OCI-LY3 (cell line): Measurements from ENCODE around the gene FKTN.
A peak's percentile ranks its signal among the peaks of the same experiment; 100 is the strongest.

ENCODE experiments used
- H2AFZ ChIP-seq: fragments of 200-600, 300-600 bp; shearing (Covaris generic); 2 replicates; pipeline ENCODE4 v1.6.0; 2014; ENCODE audit warnings: antibody characterized with exemption, low read depth, low read length
- H3K27ac ChIP-seq: fragments of 200-600, 300-600 bp; sonication (generic); 2 replicates; pipeline ENCODE4 v1.5.1; 2014; ENCODE audit warnings: mild to moderate bottlenecking, low read length, moderate library complexity, mixed read lengths
- H3K27me3 ChIP-seq: fragments of 200-600, 300-600 bp; sonication (generic); 2 replicates; pipeline ENCODE4 v1.6.1; 2014; ENCODE audit warnings: low read depth, low read length, mixed read lengths
- H3K36me3 ChIP-seq: fragments of 200-600, 300-600 bp; sonication (generic); replicated peaks from 2 replicates; pipeline ENCODE3; 2014; ENCODE audit warnings: low read depth, low read length, mixed read lengths
- H3K4me1 ChIP-seq: fragments of 300-600, 200-600 bp; sonication (generic); 2 replicates; pipeline ENCODE4 v1.6.1; 2014; ENCODE audit warnings: low read length, mixed read lengths
- H3K4me2 ChIP-seq: fragments of 200-600, 300-600 bp; sonication (generic); 2 replicates; pipeline ENCODE4 v1.6.1; 2014; ENCODE audit warnings: low read length, mixed read lengths
- H3K4me3 ChIP-seq: fragments of 300-600, 200-600 bp; sonication (generic); 2 replicates; pipeline ENCODE4 v1.5.1; 2014; ENCODE audit warnings: antibody characterized with exemption, mild to moderate bottlenecking, low read length, moderate library complexity
- H3K79me2 ChIP-seq: fragments of 300-600, 200-600 bp; shearing (Covaris generic); 2 replicates; pipeline ENCODE4 v1.6.1; 2014; ENCODE audit warnings: mild to moderate bottlenecking, low read length, mixed read lengths
- H3K9ac ChIP-seq: fragments of 300-600, 200-600 bp; shearing (Covaris generic); 2 replicates; pipeline ENCODE4 v1.6.0; 2014; ENCODE audit warnings: mild to moderate bottlenecking, low read length, moderate library complexity
- H3K9me3 ChIP-seq: fragments of 200-600, 300-600 bp; shearing (Covaris generic); 2 replicates; pipeline ENCODE4 v1.6.1; 2014; ENCODE audit warnings: low read length, mixed read lengths; ENCODE audit not compliant: insufficient read depth
- H4K20me1 ChIP-seq: fragments of 200-600, 300-600 bp; sonication (generic); 2 replicates; pipeline ENCODE4 v1.6.1; 2016; ENCODE audit warnings: low read length, mixed read lengths; ENCODE audit not compliant: insufficient read depth
- EZH2phosphoT487 ChIP-seq: fragments of 200-600 bp; shearing (Covaris generic); IDR thresholded peaks from 2 replicates; pipeline ENCODE4 v1.6.1; 2018; ENCODE audit warnings: antibody characterized with exemption, mixed run types, low read depth
- TF ChIP-seq, protein P1 (sequence below): fragments of 200-600, 300-600 bp; sonication (generic); IDR thresholded peaks from 2 replicates; pipeline ENCODE4 v1.5.1; 2014; ENCODE audit warnings: antibody characterized with exemption, low read length, low read depth

Gene FKTN

DNA sequence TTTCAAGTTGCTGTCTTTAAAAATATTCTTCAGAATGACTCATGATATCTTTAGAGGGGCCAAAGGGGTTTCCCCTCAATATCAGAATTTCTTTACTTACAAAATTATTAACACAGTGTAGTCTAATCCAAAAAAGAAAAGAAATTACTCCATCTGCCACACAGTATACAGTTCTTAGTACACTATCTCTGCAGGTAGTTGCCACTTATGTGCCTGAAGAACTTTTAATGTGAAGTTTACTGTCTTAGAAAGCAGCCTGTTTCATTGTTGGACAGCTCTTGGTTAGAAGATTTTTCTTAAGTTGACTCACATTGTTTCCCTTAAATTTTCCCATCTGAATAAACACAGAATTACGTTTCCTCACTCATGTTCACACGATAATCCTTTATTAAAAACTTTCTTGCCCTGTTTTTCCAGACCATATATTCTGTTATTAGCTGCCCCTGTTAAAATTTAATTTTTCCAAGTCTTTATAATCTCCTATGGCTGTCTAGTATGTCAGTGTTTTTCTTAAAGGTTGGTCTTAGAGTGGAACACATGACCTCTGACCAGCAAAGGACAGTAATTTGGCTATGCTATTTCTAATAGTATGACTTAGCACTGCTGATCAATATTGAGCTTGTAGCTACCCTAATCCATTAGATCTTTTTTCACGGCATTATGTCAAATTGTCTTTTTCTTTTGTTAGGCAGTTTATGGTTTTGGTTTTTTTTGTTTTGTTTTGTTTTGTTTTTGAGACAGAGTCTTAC, 21.8 kb upstream of the FKTN start:
- H3K27me3 ChIP-seq = peaks cover 5% of the 10 kb centered on the region; the same call in 1 of the 2 replicates
- H3K9me3 ChIP-seq = no peaks in the 10 kb centered on the region
- no peaks in the 10 kb centered on the region for H3K79me2 ChIP-seq
- H2AFZ ChIP-seq = no peak overlapping the region
- peaks cover 28% of the 10 kb centered on the region for H3K36me3 ChIP-seq
- H4K20me1 ChIP-seq = peaks cover 18% of the 10 kb centered on the region; the same call in 1 of the 2 replicates
- H3K4me1 ChIP-seq = peaks cover 40% of the 10 kb centered on the region
- peak overlapping the region; percentile 68 for H3K4me2 ChIP-seq
- H3K4me3 ChIP-seq = peak overlapping the region; percentile 18
- TF ChIP-seq EZH2phosphoT487 = no peak
- TF ChIP-seq, protein P1, sequence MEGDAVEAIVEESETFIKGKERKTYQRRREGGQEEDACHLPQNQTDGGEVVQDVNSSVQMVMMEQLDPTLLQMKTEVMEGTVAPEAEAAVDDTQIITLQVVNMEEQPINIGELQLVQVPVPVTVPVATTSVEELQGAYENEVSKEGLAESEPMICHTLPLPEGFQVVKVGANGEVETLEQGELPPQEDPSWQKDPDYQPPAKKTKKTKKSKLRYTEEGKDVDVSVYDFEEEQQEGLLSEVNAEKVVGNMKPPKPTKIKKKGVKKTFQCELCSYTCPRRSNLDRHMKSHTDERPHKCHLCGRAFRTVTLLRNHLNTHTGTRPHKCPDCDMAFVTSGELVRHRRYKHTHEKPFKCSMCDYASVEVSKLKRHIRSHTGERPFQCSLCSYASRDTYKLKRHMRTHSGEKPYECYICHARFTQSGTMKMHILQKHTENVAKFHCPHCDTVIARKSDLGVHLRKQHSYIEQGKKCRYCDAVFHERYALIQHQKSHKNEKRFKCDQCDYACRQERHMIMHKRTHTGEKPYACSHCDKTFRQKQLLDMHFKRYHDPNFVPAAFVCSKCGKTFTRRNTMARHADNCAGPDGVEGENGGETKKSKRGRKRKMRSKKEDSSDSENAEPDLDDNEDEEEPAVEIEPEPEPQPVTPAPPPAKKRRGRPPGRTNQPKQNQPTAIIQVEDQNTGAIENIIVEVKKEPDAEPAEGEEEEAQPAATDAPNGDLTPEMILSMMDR = no peak
- no peak overlapping the region for H3K27ac ChIP-seq
- no peak overlapping the region for H3K9ac ChIP-seq

DNA sequence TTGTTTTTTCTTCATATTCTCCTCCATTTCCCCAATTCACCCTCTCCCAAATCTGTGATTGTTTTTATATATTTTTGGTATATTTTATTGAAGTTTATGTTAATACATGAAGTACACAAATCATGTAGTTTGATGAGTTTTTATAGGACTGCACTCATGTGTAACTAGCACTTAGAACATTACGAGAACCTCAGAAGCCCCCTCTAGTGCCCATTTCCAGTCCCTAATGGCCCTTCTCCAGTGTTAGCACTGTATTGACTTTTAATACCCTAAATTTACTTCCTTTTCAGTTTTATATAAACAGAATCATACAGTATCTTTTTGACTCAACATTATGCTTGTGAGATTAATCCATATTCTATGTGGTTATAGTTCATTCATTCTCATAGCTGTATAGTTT, 18.5 kb upstream of the FKTN start:
- no peaks in the 10 kb centered on the region for H3K9me3 ChIP-seq
- H3K4me2 ChIP-seq = no peak overlapping the region
- peaks cover 18% of the 10 kb centered on the region; the same call in 1 of the 2 replicates for H4K20me1 ChIP-seq
- H3K4me1 ChIP-seq = peaks cover 45% of the 10 kb centered on the region
- H3K27me3 ChIP-seq = peaks cover 5% of the 10 kb centered on the region; the same call in 1 of the 2 replicates
- H3K36me3 ChIP-seq = peaks cover 33% of the 10 kb centered on the region
- TF ChIP-seq, protein P1 = peak; percentile 32; the same call in 1 of the 2 replicates
- TF ChIP-seq EZH2phosphoT487 = no peak
- no peak overlapping the region for H2AFZ ChIP-seq
- no peak overlapping the region for H3K9ac ChIP-seq
- H3K79me2 ChIP-seq = no peaks in the 10 kb centered on the region
- no peak overlapping the region for H3K4me3 ChIP-seq
- no peak overlapping the region for H3K27ac ChIP-seq

DNA sequence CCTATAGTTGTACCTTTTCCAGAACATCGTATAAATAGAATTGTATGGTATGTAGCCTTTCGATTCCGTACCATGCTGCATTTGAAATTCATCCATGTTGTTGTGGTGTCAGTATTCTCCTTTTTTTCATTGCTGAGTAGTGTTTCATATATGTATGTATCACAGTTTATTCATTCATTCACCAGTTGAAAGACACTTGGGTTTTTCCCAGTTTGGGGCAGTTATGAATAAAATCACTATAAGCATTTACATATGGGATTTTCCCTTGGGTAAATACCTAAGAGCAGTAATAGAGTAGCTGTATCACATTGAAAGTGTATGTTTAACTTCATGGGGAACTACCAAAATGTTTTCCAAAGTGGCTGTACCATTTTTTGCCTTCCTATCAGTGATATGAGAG, 16.1 kb upstream of the FKTN start:
- TF ChIP-seq EZH2phosphoT487 = no peak
- TF ChIP-seq, protein P1 = no peak
- H3K4me2 ChIP-seq = peak overlapping the region; percentile 16; the same call in 1 of the 2 replicates
- no peaks in the 10 kb centered on the region for H3K9me3 ChIP-seq
- peak overlapping the region; percentile 23; the same call in 1 of the 2 replicates for H3K27ac ChIP-seq
- H4K20me1 ChIP-seq = 0 out of 2 replicates have a peak, but pooled peaks cover 7% of the 10 kb centered on the region
- no peak overlapping the region for H3K4me3 ChIP-seq
- H3K27me3 ChIP-seq = peaks cover 5% of the 10 kb centered on the region; the same call in 1 of the 2 replicates
- H3K79me2 ChIP-seq = no peaks in the 10 kb centered on the region
- no peak overlapping the region for H3K9ac ChIP-seq
- H3K36me3 ChIP-seq = peaks cover 26% of the 10 kb centered on the region
- H2AFZ ChIP-seq = no peak overlapping the region
- peaks cover 26% of the 10 kb centered on the region for H3K4me1 ChIP-seq

DNA sequence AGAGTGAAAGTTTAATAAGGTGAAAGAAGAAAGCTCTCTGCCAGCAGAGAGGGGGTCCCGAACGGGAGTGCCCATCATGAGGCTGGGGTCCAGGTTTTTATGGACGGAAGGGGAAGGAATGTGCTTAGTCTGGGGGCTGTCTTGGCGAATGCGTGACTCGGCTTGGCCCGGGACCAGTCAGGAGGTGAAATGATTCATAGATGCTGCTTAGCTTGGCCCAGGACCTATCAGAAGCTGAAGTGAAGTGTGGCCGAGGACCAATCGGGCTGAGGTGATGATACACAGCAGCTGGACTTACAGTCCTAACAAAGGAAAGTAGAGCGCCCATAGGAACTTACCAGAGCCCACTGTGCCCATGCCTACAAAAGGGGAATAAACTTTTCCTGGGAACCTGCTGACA, 3.9 kb upstream of the FKTN start:
- Histone ChIP-seq H3K9me3 (no peaks in the 10 kb centered on the region), H3K27ac (no peak overlapping the region), H3K79me2 (peaks cover 9% of the 10 kb centered on the region), H3K4me2 (no peak overlapping the region), H3K4me3 (no peak overlapping the region), H3K27me3 (no peaks in the 10 kb centered on the region), H4K20me1 (no peaks in the 10 kb centered on the region), H3K36me3 (no peaks in the 10 kb centered on the region), H3K4me1 (peaks cover 6% of the 10 kb centered on the region), H3K9ac (no peak overlapping the region), H2AFZ (no peak overlapping the region)
- no peak for TF ChIP-seq EZH2phosphoT487
- TF ChIP-seq, protein P1 = no peak
